Ishikawa (cell line): Measurements from ENCODE around the gene P3R3URF.

ENCODE experiments used
- TEAD4 ChIP-seq: IDR thresholded peaks from 2 replicates; pipeline ENCODE4 v1.6.1; 2012
- USF1 ChIP-seq: IDR thresholded peaks from 2 replicates; pipeline ENCODE4 v1.6.1; 2012

GRCh38 chr1:46172321-46172720 lies 4.0 kb downstream of the P3R3URF start:
- TF ChIP-seq USF1 = no peak
- no peak for TF ChIP-seq TEAD4
